Superior temporal gyrus (tissue), 1 donor: ENCODE measurements around the gene TCF4.
A peak's percentile ranks its signal among the peaks of the same experiment; 100 is the strongest.

Experiments used
- DNase-seq: peaks from one replicate; pipeline ENCODE4 v3.0.0-alpha.2; 2016; ENCODE audit errors: extremely low spot score

Gene TCF4

GRCh38 chr18:55504808-55505207 lies 83.2 kb downstream of the TCF4 start:
- no peak for DNase-seq

- no peak for DNase-seq
These were observed 84.7 kb downstream of the TCF4 start for GRCh38 chr18:55503167-55503820.

GRCh38 chr18:55501982-55502710 lies 85.8 kb downstream of the TCF4 start:
- no peak for DNase-seq

GRCh38 chr18:55501579-55501978 lies 86.4 kb downstream of the TCF4 start:
- DNase-seq, result no peak

GRCh38 chr18:55500316-55501086 lies 87.5 kb downstream of the TCF4 start:
- DNase-seq, result no peak

- no peak for DNase-seq
These were observed 88.5 kb downstream of the TCF4 start for GRCh38 chr18:55499526-55499925.

- DNase-seq, result no peak
These were observed 90.1 kb downstream of the TCF4 start for GRCh38 chr18:55497825-55498403.

GRCh38 chr18:55494899-55495298 lies 93.1 kb downstream of the TCF4 start:
- no peak for DNase-seq

GRCh38 chr18:55494441-55494840 lies 93.6 kb downstream of the TCF4 start:
- no peak for DNase-seq

GRCh38 chr18:55491616-55492015 lies 96.4 kb downstream of the TCF4 start:
- no peak for DNase-seq

GRCh38 chr18:55489034-55489986 lies 98.7 kb downstream of the TCF4 start:
- DNase-seq, result no peak

- no peak for DNase-seq
These were observed 99.5 kb downstream of the TCF4 start for GRCh38 chr18:55488473-55488872.

- DNase-seq, result no peak
These were observed 100.0 kb downstream of the TCF4 start for GRCh38 chr18:55487997-55488396.

GRCh38 chr18:55486936-55487335 lies 101.1 kb downstream of the TCF4 start:
- DNase-seq, result no peak

- no peak for DNase-seq
These were observed 102.3 kb downstream of the TCF4 start for GRCh38 chr18:55485666-55486065.

- no peak for DNase-seq
These were observed 103.2 kb downstream of the TCF4 start for GRCh38 chr18:55484773-55485172.

- DNase-seq, result no peak
These were observed 104.6 kb downstream of the TCF4 start for GRCh38 chr18:55483266-55483871.

- no peak for DNase-seq
These were observed 108.2 kb downstream of the TCF4 start for GRCh38 chr18:55479656-55480420.

GRCh38 chr18:55477860-55478581 lies 110.0 kb downstream of the TCF4 start:
- peak; percentile 79 for DNase-seq
